Left forelimb (tissue), 1 donor: ENCODE measurements around the gene NBEAL1.
"Not testable (repeated sequence)": the region's sequence is repeated elsewhere in the genome, so short reads cannot be mapped to it uniquely, and the experiment has no call there.

Experiments
- DNase-seq: peaks from one replicate; pipeline ENCODE4 v3.0.0-alpha.2; 2018; ENCODE audit warnings: low spot score

NBEAL1 gene

GRCh38 chr2:203237346-203238238, 222.9 kb downstream of the NBEAL1 start:
- DNase-seq = no peak

- DNase-seq = no peak
Measured at GRCh38 chr2:203238292-203238703, 223.6 kb downstream of the NBEAL1 start.

- peak; percentile 99 for DNase-seq
Measured at GRCh38 chr2:203238704-203239526, 224.2 kb downstream of the NBEAL1 start, which contains the start of gene CYP20A1. TSS of gene CYP20A1 (plus strand) at chr2:203239018. CDS start at chr2:203239063, 45 bp downstream.

GRCh38 chr2:203240491-203240890, 225.8 kb downstream of the NBEAL1 start:
- DNase-seq = no peak

- DNase-seq = no peak
Measured at GRCh38 chr2:203242518-203242917, 227.8 kb downstream of the NBEAL1 start.

- DNase-seq = no peak
Measured at GRCh38 chr2:203246646-203247045, 232.0 kb downstream of the NBEAL1 start.

- DNase-seq = no peak
Measured at GRCh38 chr2:203252818-203253217, 238.1 kb downstream of the NBEAL1 start.

- not testable (repeated sequence) for DNase-seq
Measured at GRCh38 chr2:203253422-203254095, 238.9 kb downstream of the NBEAL1 start.

GRCh38 chr2:203261326-203262159, 246.9 kb downstream of the NBEAL1 start:
- no peak for DNase-seq
